Measurements from ENCODE around the gene KRT32. TPM values are rescaled to one million over a fixed set of nuclear protein-coding genes. Genes with fewer than 3 reads are reported as not detected.
A peak's percentile ranks its signal among the peaks of the same experiment; 100 is the strongest.

Gene KRT32
- polyA plus RNA-seq, 1 donor (not counting 4 experiments of a cell fraction or from before 2014, with no cell fraction given): not detected

- dilution Hi-C loops (cut with MboI; ENCODE audit: extremely low pct_ligation_motif_present, low sequenced_read_pairs): no loop called here
- H3K4me1 ChIP-seq (ENCODE audit: control insufficient read depth, extremely low read depth, insufficient read depth, low read length): peaks cover 71% of the 10 kb centered on the region
- H3K4me2 ChIP-seq (ENCODE audit: control insufficient read depth, extremely low read depth, insufficient read depth, low read depth, low read length): peak overlapping the region; percentile 78
Measured at GRCh38 chr17:41516147-41516829, 49.1 kb upstream of the KRT32 start.

GRCh38 chr17:41513168-41513547 lies 46.0 kb upstream of the KRT32 start:
- peaks cover 2% of the 10 kb centered on the region for H3K9me1 ChIP-seq (ENCODE audit: control insufficient read depth, extremely low read depth, insufficient read depth, low read length)
- TF ChIP-seq CTCF (optimal IDR thresholded peaks at IDR 0.05 in 1 of 3, IDR thresholded peaks at IDR 0.05 in 1 of 3, conservative IDR thresholded peaks at IDR 0.05 in 1 of 3; ENCODE audit: extremely low read depth in 1 of 3, insufficient read depth in 2 of 3, low read length in 3 of 3) (no peak), EZH2 (IDR thresholded peaks at IDR 0.05; ENCODE audit: low read length) (no peak)
- no peaks in the 10 kb centered on the region for H4K20me1 ChIP-seq (ENCODE audit: control insufficient read depth, extremely low read depth, insufficient read depth, low read length)
- no peak overlapping the region for H3K4me2 ChIP-seq (ENCODE audit: control insufficient read depth, extremely low read depth, insufficient read depth, low read depth, low read length)
- no peaks in the 10 kb centered on the region for H3K9me3 ChIP-seq (ENCODE audit: control insufficient read depth, low read depth, low read length)
- dilution Hi-C loops (cut with MboI; ENCODE audit: extremely low pct_ligation_motif_present, low sequenced_read_pairs): no loop called here
- H3K36me3 ChIP-seq (ENCODE audit: control insufficient read depth in 2 of 2, extremely low read depth in 1 of 2, insufficient read depth in 2 of 2, low read length in 2 of 2): peaks cover 0 to 13% of the 10 kb centered on the region in 2 experiments
- no peak overlapping the region for H3K4me3 ChIP-seq (ENCODE audit: control insufficient read depth in 2 of 3, extremely low read depth in 1 of 3, insufficient read depth in 2 of 3, low read depth in 1 of 3, low read length in 3 of 3)
- peaks cover 44% of the 10 kb centered on the region for H3K4me1 ChIP-seq (ENCODE audit: control insufficient read depth, extremely low read depth, insufficient read depth, low read length)
- no peak for DNase-seq (ENCODE audit: low read depth, low spot score)
- no peak overlapping the region for H3K27ac ChIP-seq (ENCODE audit: control insufficient read depth, insufficient read depth, low read length)
- H2AFZ ChIP-seq (ENCODE audit: control insufficient read depth, low read length): no peak overlapping the region
- no peak overlapping the region for H3K9ac ChIP-seq (ENCODE audit: control insufficient read depth, extremely low read depth, insufficient read depth, low read length)
- no peaks in the 10 kb centered on the region for H3K79me2 ChIP-seq (ENCODE audit: control insufficient read depth, insufficient read depth, low read length)
- H3K27me3 ChIP-seq (ENCODE audit: control insufficient read depth, extremely low read depth, insufficient read depth, low read length): peaks cover 4% of the 10 kb centered on the region
- no peak for FAIRE-seq

More at GRCh38 chr17:41516147-41516829, 49.1 kb upstream of the KRT32 start:
- no peaks in the 10 kb centered on the region for H3K9me3 ChIP-seq (ENCODE audit: control insufficient read depth, low read depth, low read length)
- no peak for TF ChIP-seq CTCF (optimal IDR thresholded peaks at IDR 0.05 in 1 of 3, IDR thresholded peaks at IDR 0.05 in 1 of 3, conservative IDR thresholded peaks at IDR 0.05 in 1 of 3; ENCODE audit: extremely low read depth in 1 of 3, insufficient read depth in 2 of 3, low read length in 3 of 3)
- no peak for TF ChIP-seq EZH2 (IDR thresholded peaks at IDR 0.05; ENCODE audit: low read length)
- H3K36me3 ChIP-seq (ENCODE audit: control insufficient read depth in 2 of 2, extremely low read depth in 1 of 2, insufficient read depth in 2 of 2, low read length in 2 of 2): peaks cover 0 to 13% of the 10 kb centered on the region in 2 experiments
- peaks cover 2% of the 10 kb centered on the region for H3K9me1 ChIP-seq (ENCODE audit: control insufficient read depth, extremely low read depth, insufficient read depth, low read length)
- DNase-seq (ENCODE audit: low read depth, low spot score) (no peak), FAIRE-seq (no peak)
- no peaks in the 10 kb centered on the region for H3K79me2 ChIP-seq (ENCODE audit: control insufficient read depth, insufficient read depth, low read length)
- H3K27me3 ChIP-seq (ENCODE audit: control insufficient read depth, extremely low read depth, insufficient read depth, low read length): peaks cover 4% of the 10 kb centered on the region
- no peak overlapping the region for H3K9ac ChIP-seq (ENCODE audit: control insufficient read depth, extremely low read depth, insufficient read depth, low read length)
- H3K4me3 ChIP-seq (ENCODE audit: control insufficient read depth in 2 of 3, extremely low read depth in 1 of 3, insufficient read depth in 2 of 3, low read depth in 1 of 3, low read length in 3 of 3): peak overlapping the region in 1 of 3 experiments; percentile 33
- H2AFZ ChIP-seq (ENCODE audit: control insufficient read depth, low read length): no peak overlapping the region
- H4K20me1 ChIP-seq (ENCODE audit: control insufficient read depth, extremely low read depth, insufficient read depth, low read length): no peaks in the 10 kb centered on the region
- H3K27ac ChIP-seq (ENCODE audit: control insufficient read depth, insufficient read depth, low read length): no peak overlapping the region

Data from keratinocyte (primary cell).